ENCODE data around the gene E2F8.

DNA sequence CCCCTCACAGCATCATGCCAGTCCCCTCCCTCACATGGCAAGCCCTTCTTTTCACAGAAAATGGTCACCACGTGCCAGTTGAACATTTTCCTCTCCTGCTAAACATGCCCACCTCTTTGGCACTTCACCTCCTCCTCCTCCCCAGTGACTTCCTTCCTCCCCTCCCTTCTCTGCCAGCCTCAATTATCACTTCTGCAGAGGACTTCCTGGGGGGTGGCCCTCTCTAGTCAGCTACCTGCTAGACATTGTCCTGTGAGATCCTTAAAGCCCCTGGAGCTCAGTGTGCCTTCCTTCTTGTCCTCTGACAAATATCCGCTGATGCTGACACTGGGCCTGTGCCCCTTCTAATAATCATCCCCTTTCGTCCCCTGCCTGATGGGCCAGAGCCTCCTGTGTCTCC is 43.2 kb upstream of the E2F8 start:
- TF ChIP-seq CTCF (IDR thresholded peaks at IDR 0.05; ENCODE audit: extremely low read depth in 1 of 2, insufficient read depth in 1 of 2, low read depth in 1 of 2, low read length in 2 of 2) = no peak
- no peak for TF ChIP-seq POLR2A (IDR thresholded peaks at IDR 0.05; ENCODE audit: low read depth, low read length)

Measured in endothelial cell of umbilical vein (primary cell).